Panc1 (cell line): ENCODE results near the gene SENP8. TPM values are rescaled to one million over a fixed set of nuclear protein-coding genes. Genes with fewer than 3 reads are reported as not detected.

Source experiments
- ATAC-seq: fragments of 200-7000 bp; cut with Tn5 transposase; 2 replicates; pipeline ENCODE4 v1.9.1; 2020; ENCODE audit warnings: mild to moderate bottlenecking, moderate library complexity
- BruUV-seq: library from RNA; stranded (reverse); fragments of 400-500 nt; replicated peaks from 2 replicates; lab custom pipeline; 2021; lab: Mats Ljungman, UMichigan
- CTCF ChIA-PET: fragments of 300-600 bp; sonication (Branson Sonifier 250); formaldehyde crosslinking; loops from one replicate; lab custom pipeline; 2022; ENCODE audit warnings: antibody characterized with exemption; lab: Charles Lee
- POLR2A ChIA-PET: fragments of 300-600 bp; sonication (Branson Sonifier 250); formaldehyde crosslinking; loops from one replicate; lab custom pipeline; 2022; ENCODE audit warnings: antibody characterized with exemption; lab: Charles Lee
- DNase-seq: peaks from one replicate; pipeline ENCODE4 v3.0.0-alpha.2; 2010; ENCODE audit warnings: low read depth, low spot score
- H3K27ac ChIP-seq: 2 replicates; pipeline ENCODE4 v1.5.1; 2011; ENCODE audit warnings: mild to moderate bottlenecking, low read length, inconsistent platforms
- H3K27me3 ChIP-seq: fragments of 200-500 bp; sonication (Bioruptor generic); 2 replicates; pipeline ENCODE4 v1.6.0; 2014; ENCODE audit warnings: low read length, inconsistent platforms; ENCODE audit not compliant: control insufficient read depth, insufficient read depth
- H3K36me3 ChIP-seq: fragments of 200-500 bp; sonication (Bioruptor generic); 2 replicates; pipeline ENCODE4 v1.5.1; 2014; ENCODE audit warnings: inconsistent platforms, mild to moderate bottlenecking, low read length, moderate library complexity; ENCODE audit not compliant: control insufficient read depth, insufficient read depth
- H3K4me1 ChIP-seq: 2 replicates; pipeline ENCODE4 v1.5.1; 2011; ENCODE audit warnings: inconsistent platforms, mild to moderate bottlenecking, low read length, moderate library complexity; ENCODE audit not compliant: control insufficient read depth, insufficient read depth
- H3K4me3 ChIP-seq, 2 experiments: 2 replicates each; pipeline ENCODE4 v1.5.1; 2011 to 2012; ENCODE audit warnings: low read depth in 2 of 2, low read length in 2 of 2, mild to moderate bottlenecking in 2 of 2, inconsistent platforms in 1 of 2, moderate library complexity in 1 of 2
- H3K9me3 ChIP-seq: fragments of 200-500 bp; sonication (Bioruptor generic); 2 replicates; pipeline ENCODE4 v1.5.1; 2014; ENCODE audit warnings: low read depth, mild to moderate bottlenecking, inconsistent platforms, low read length, moderate library complexity; ENCODE audit not compliant: control insufficient read depth, insufficient read depth
- POLR2AphosphoS5 ChIP-seq: IDR thresholded peaks from 2 replicates; pipeline ENCODE4 v1.6.1; 2012; ENCODE audit warnings: mild to moderate bottlenecking, low read depth, low read length, moderate library complexity
- SIN3A ChIP-seq: IDR thresholded peaks from 2 replicates; pipeline ENCODE4 v1.6.1; 2012; ENCODE audit warnings: low read depth, mild to moderate bottlenecking, low read length, moderate library complexity, borderline replicate concordance; ENCODE audit not compliant: insufficient read depth
- TCF7L2 ChIP-seq: IDR thresholded peaks from 2 replicates; pipeline ENCODE4 v1.6.1; 2011; ENCODE audit warnings: mild to moderate bottlenecking, low read depth, low read length, inconsistent platforms
- in situ Hi-C: cut with HindIII; loops from 2 replicates; pipeline ENCODE4 v1.10.0; 2016; ENCODE audit warnings: low sequenced_read_pairs, low pct_unique_long_range_greater_than_20kb
- intact Hi-C: fragments of 100-400 bp; cut with micrococcal nuclease; formaldehyde crosslinking; loops from one replicate; pipeline ENCODE4 v1.10.0; 2022; ENCODE audit not compliant: unreplicated experiment
- total RNA-seq: library from RNA; stranded (reverse); gene quantifications from one replicate; pipeline ENCODE4 v1.2.1, GENCODE V29; 2021; ENCODE audit not compliant: unreplicated experiment
- TF ChIP-seq, protein P1 (sequence below), 2 experiments: IDR thresholded peaks; 2 replicates each; pipeline ENCODE4 v1.6.1; 2011 to 2012; ENCODE audit warnings: low read depth in 2 of 2, control low read depth in 1 of 2, low read length in 1 of 2, mild to moderate bottlenecking in 1 of 2, moderate library complexity in 1 of 2; ENCODE audit not compliant: insufficient read depth in 1 of 2
- TF ChIP-seq, protein P2 (sequence below): fragments of 450-650 bp; IDR thresholded peaks from 2 replicates; pipeline ENCODE4 v1.5.1; 2017; ENCODE audit warnings: mild to moderate bottlenecking

Gene SENP8
- total RNA-seq, 1 experiment from 2014 or later, result 2.9 TPM

DNA sequence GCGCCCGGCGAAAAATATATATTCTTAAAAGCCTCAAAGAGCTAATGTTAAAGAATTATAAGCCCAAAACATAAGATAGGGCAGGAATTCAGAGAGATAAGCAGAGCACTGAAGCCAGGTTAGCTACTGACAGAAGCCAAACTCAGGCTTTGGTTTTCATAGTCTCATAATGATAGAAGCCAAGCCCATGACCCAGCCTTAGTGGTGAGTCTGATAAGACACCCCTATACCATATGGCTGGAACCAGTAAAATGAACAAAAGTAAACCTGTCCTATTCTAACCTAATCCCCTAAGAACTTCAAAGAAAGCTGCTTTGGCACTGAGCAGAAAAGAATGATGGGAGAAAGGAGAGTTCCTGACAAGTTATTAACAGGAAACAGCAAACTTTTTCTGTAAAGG is 26.2 kb upstream of the SENP8 start:
- Histone ChIP-seq H3K27ac (no peak overlapping the region), H3K27me3 (no peaks in the 10 kb centered on the region), H3K4me1 (no peaks in the 10 kb centered on the region), H3K9me3 (no peaks in the 10 kb centered on the region), H3K36me3 (no peaks in the 10 kb centered on the region), H3K4me3 (no peak overlapping the region)
- no peak for DNase-seq
- no peak for ATAC-seq
- in situ Hi-C loops (no loop called here), intact Hi-C loops (no loop called here)
- ChIA-PET CTCF (interaction anchor here (0.6 to 1.1 kb wide), 2 partner anchors 39 to 69 kb away, joined by 4 read pairs; no protein-coding TSS in a partner anchor), POLR2A (interaction anchor here (0.6 kb wide), 1 partner anchor 767 kb away, joined by 4 read pairs; no protein-coding TSS in a partner anchor)
- BruUV-seq, result no TSS peak
- TF ChIP-seq, protein P1, sequence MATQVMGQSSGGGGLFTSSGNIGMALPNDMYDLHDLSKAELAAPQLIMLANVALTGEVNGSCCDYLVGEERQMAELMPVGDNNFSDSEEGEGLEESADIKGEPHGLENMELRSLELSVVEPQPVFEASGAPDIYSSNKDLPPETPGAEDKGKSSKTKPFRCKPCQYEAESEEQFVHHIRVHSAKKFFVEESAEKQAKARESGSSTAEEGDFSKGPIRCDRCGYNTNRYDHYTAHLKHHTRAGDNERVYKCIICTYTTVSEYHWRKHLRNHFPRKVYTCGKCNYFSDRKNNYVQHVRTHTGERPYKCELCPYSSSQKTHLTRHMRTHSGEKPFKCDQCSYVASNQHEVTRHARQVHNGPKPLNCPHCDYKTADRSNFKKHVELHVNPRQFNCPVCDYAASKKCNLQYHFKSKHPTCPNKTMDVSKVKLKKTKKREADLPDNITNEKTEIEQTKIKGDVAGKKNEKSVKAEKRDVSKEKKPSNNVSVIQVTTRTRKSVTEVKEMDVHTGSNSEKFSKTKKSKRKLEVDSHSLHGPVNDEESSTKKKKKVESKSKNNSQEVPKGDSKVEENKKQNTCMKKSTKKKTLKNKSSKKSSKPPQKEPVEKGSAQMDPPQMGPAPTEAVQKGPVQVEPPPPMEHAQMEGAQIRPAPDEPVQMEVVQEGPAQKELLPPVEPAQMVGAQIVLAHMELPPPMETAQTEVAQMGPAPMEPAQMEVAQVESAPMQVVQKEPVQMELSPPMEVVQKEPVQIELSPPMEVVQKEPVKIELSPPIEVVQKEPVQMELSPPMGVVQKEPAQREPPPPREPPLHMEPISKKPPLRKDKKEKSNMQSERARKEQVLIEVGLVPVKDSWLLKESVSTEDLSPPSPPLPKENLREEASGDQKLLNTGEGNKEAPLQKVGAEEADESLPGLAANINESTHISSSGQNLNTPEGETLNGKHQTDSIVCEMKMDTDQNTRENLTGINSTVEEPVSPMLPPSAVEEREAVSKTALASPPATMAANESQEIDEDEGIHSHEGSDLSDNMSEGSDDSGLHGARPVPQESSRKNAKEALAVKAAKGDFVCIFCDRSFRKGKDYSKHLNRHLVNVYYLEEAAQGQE (IDR thresholded peaks at IDR 0.05; ENCODE audit: insufficient read depth in 1 of 2, low read depth in 2 of 2, low read length in 1 of 2), result no peak

DNA sequence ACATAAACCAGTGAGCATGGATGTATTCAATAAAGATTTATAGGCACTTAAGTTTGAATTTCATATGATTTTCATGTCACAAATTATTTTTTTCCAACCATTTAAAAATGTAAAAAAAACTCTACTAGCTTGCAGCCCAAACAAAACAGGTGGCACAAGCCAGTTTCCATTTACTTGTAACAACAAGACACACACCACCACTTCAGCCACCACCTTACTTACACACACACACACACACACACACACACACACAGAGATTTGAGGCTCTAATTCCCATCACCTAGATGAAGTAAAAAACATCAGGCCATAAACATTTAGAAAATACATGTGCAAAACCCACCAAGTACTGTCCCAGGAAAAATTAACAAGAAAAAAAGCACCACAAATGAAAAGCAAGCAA is 25.5 kb upstream of the SENP8 start:
- CTCF ChIA-PET, result no interaction called here
- in situ Hi-C loops, result no loop called here

More for the DNA sequence above, 25.5 kb upstream of the SENP8 start:
- DNase-seq (no peak), ATAC-seq (no peak)
- POLR2A ChIA-PET, result no interaction called here
- TF ChIP-seq, protein P2, sequence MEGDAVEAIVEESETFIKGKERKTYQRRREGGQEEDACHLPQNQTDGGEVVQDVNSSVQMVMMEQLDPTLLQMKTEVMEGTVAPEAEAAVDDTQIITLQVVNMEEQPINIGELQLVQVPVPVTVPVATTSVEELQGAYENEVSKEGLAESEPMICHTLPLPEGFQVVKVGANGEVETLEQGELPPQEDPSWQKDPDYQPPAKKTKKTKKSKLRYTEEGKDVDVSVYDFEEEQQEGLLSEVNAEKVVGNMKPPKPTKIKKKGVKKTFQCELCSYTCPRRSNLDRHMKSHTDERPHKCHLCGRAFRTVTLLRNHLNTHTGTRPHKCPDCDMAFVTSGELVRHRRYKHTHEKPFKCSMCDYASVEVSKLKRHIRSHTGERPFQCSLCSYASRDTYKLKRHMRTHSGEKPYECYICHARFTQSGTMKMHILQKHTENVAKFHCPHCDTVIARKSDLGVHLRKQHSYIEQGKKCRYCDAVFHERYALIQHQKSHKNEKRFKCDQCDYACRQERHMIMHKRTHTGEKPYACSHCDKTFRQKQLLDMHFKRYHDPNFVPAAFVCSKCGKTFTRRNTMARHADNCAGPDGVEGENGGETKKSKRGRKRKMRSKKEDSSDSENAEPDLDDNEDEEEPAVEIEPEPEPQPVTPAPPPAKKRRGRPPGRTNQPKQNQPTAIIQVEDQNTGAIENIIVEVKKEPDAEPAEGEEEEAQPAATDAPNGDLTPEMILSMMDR, result no peak
- TF ChIP-seq TCF7L2 (no peak), SIN3A (no peak), POLR2AphosphoS5 (no peak)
- TF ChIP-seq, protein P1 (IDR thresholded peaks at IDR 0.05; ENCODE audit: insufficient read depth in 1 of 2, low read depth in 2 of 2, low read length in 1 of 2), result no peak
- no TSS peak for BruUV-seq
- intact Hi-C loops, result no loop called here
- H3K4me1 ChIP-seq, result no peaks in the 10 kb centered on the region
- H3K9me3 ChIP-seq, result no peaks in the 10 kb centered on the region
- H3K27me3 ChIP-seq, result no peaks in the 10 kb centered on the region
- no peaks in the 10 kb centered on the region for H3K36me3 ChIP-seq
- no peak overlapping the region for H3K27ac ChIP-seq
- no peak overlapping the region for H3K4me3 ChIP-seq
